ENCODE measurements around the gene PIRT.

PIRT gene

GRCh38 chr17:10815319-10815718, 22.6 kb downstream of the PIRT start:
- no peak for DNase-seq

- DNase-seq: no peak
These were observed 23.8 kb downstream of the PIRT start for GRCh38 chr17:10814075-10814474.

GRCh38 chr17:10812674-10813073, 25.2 kb downstream of the PIRT start:
- no peak for DNase-seq

- no peak for DNase-seq
These were observed 28.3 kb downstream of the PIRT start for GRCh38 chr17:10809605-10810004.

- DNase-seq: no peak
These were observed 30.2 kb downstream of the PIRT start for GRCh38 chr17:10807704-10808128.

- no peak for DNase-seq
These were observed 31.2 kb downstream of the PIRT start for GRCh38 chr17:10806545-10807262.

- DNase-seq: no peak
These were observed 32.0 kb downstream of the PIRT start for GRCh38 chr17:10805911-10806310.

GRCh38 chr17:10804546-10804945, 33.3 kb downstream of the PIRT start:
- no peak for DNase-seq

- DNase-seq: no peak
These were observed 33.9 kb downstream of the PIRT start, which contains the start of gene TMEM238L for GRCh38 chr17:10803830-10804475. TSS of gene TMEM238L (minus strand) at chr17:10804099. CDS start at chr17:10803963, 136 bp downstream.

- DNase-seq: no peak
These were observed 34.5 kb downstream of the PIRT start for GRCh38 chr17:10803350-10803749.

GRCh38 chr17:10802496-10803284, 35.2 kb downstream of the PIRT start:
- no peak for DNase-seq

GRCh38 chr17:10799407-10799806, 38.5 kb downstream of the PIRT start:
- no peak for DNase-seq

- no peak for DNase-seq
These were observed 39.0 kb downstream of the PIRT start for GRCh38 chr17:10798910-10799309.

- no peak for DNase-seq
These were observed 39.5 kb downstream of the PIRT start for GRCh38 chr17:10798332-10798749.

GRCh38 chr17:10797476-10798328, 40.2 kb downstream of the PIRT start:
- no peak for DNase-seq

- DNase-seq: no peak
These were observed 44.1 kb downstream of the PIRT start for GRCh38 chr17:10793816-10794215.

- DNase-seq: no peak
These were observed 44.6 kb downstream of the PIRT start for GRCh38 chr17:10793256-10793655.

- DNase-seq: no peak
These were observed 45.7 kb downstream of the PIRT start for GRCh38 chr17:10792151-10792550.

GRCh38 chr17:10790491-10791401, 47.1 kb downstream of the PIRT start:
- DNase-seq: no peak

GRCh38 chr17:10789694-10790271, 48.1 kb downstream of the PIRT start:
- no peak for DNase-seq

Data from cortex of kidney (tissue), 1 donor.